ENCODE measurements around the gene METTL13. TPM values are rescaled to one million over a fixed set of nuclear protein-coding genes. Genes with fewer than 3 reads are reported as not detected.

METTL13 gene
- total RNA-seq, 4 donors from 2014 or later, result 14.0 to 20.8 (median 18.3) TPM

GRCh38 chr1:171816300-171816901 lies 34.9 kb downstream of the METTL13 start:
- H3K9me3 ChIP-seq, result no peaks in the 10 kb centered on the region
- H3K27me3 ChIP-seq, result no peaks in the 10 kb centered on the region
- H3K27ac ChIP-seq, result no peak overlapping the region
- intact Hi-C loops (cut with DNase I), result no loop called here
- 86 to 93% methylated on average over 3 of the region's 3 CpGs for WGBS, 2 donors
- no peak for DNase-seq
- no peak overlapping the region for H3K4me3 ChIP-seq
- H3K4me1 ChIP-seq, result peaks cover 0 to 12% (median 0%) of the 10 kb centered on the region in 3 donors
- H3K36me3 ChIP-seq, result no peaks in the 10 kb centered on the region
- no peak for TF ChIP-seq CTCF (IDR thresholded peaks at IDR 0.05)
- TF ChIP-seq POLR2A (IDR thresholded peaks at IDR 0.05), result no peak

DNA sequence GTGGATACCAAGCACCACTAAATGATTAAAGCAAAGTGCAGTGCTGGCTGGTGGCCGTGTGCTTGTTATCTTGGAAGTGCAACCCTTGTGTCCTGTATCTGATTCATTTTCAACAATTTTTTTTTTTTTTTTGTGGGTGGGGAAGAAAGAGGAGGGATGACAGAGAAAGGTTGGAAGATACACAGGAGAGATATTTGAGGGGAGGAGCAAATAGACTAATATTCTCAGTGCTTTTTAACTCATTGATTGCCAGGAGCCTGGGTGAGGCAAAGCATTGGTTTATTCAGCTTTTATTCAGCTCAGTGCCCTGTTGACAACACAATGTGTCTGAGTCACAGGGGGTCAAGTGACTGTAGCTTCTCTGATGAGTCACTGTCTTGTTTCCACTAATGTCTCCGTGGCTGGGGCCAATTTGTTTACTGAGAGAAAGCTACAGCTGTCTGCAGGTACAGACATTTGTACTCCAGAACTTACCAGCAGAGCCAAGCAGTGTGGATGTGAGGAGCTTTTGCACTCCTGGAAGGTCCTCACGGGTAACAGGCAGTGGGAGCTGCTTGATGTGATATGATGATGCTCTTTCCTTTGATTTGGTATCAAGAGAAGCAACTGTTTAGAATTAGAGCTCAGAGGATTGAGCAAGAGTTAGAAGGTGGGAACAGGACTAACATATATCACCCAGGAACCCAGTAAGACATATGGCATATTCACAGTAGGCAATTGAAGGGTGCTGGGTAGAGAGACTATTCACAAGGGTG lies 36.2 kb downstream of the METTL13 start:
- intact Hi-C loops (cut with DNase I), result no loop called here
- no peak for DNase-seq

GRCh38 chr1:171819946-171820345 lies 38.5 kb downstream of the METTL13 start:
- intact Hi-C loops (cut with DNase I), result no loop called here
- 48 to 57% methylated on average over 2 of the region's 2 CpGs for WGBS, 2 donors
- H3K4me1 ChIP-seq, result peaks cover 0 to 12% (median 0%) of the 10 kb centered on the region in 3 donors
- no peaks in the 10 kb centered on the region for H3K36me3 ChIP-seq
- DNase-seq, result no peak
- H3K27ac ChIP-seq, result no peak overlapping the region
- no peak for TF ChIP-seq POLR2A (IDR thresholded peaks at IDR 0.05)
- no peak for TF ChIP-seq CTCF (IDR thresholded peaks at IDR 0.05)
- no peaks in the 10 kb centered on the region for H3K9me3 ChIP-seq
- H3K27me3 ChIP-seq, result no peaks in the 10 kb centered on the region
- H3K4me3 ChIP-seq, result no peak overlapping the region

More for the DNA sequence above, 36.2 kb downstream of the METTL13 start:
- TF ChIP-seq POLR2A (IDR thresholded peaks at IDR 0.05) (no peak), CTCF (IDR thresholded peaks at IDR 0.05) (no peak)
- Histone ChIP-seq H3K27me3 (no peaks in the 10 kb centered on the region), H3K4me3 (no peak overlapping the region), H3K36me3 (no peaks in the 10 kb centered on the region), H3K9me3 (no peaks in the 10 kb centered on the region), H3K4me1 (peaks cover 0 to 12% (median 0%) of the 10 kb centered on the region in 3 donors), H3K27ac (no peak overlapping the region)
- 7 to 9% methylated on average over 3 of the region's 3 CpGs for WGBS, 2 donors

- Histone ChIP-seq H3K27ac (no peak overlapping the region), H3K36me3 (no peaks in the 10 kb centered on the region), H3K4me1 (no peaks in the 10 kb centered on the region), H3K4me3 (no peak overlapping the region), H3K27me3 (no peaks in the 10 kb centered on the region), H3K9me3 (peaks cover 0 to 12% (median 5%) of the 10 kb centered on the region in 3 donors)
- 40% methylated on average over 1 of the region's 1 CpG; no CpG with 5 or more reads in 1 of the 2 donors for WGBS, 2 donors
- intact Hi-C loops (cut with DNase I), result no loop called here
- no peak for TF ChIP-seq POLR2A (IDR thresholded peaks at IDR 0.05)
- no peak for TF ChIP-seq CTCF (IDR thresholded peaks at IDR 0.05)
- DNase-seq, result no peak
Measured at GRCh38 chr1:171826973-171827372, 45.5 kb downstream of the METTL13 start.

DNA sequence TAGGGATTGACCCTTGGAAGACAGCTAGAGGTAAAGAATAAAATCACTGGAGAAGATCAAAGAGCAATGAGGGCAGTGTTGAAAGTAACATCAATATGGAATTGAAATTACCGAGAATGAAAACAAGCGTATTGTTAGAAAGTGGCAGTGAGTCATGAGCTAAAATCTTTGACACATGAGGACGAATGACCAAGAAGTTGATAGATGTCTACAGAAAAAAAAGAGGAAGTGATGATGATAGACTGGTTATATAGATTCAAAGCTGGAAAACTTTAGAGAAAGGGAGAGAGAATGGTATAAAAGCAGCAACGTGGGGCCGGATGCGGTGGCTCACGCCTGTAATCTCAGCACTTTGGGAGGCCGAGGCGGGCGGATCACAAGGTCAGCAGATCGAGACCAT lies 47.3 kb downstream of the METTL13 start:
- no peaks in the 10 kb centered on the region for H3K4me1 ChIP-seq
- peaks cover 0 to 12% (median 5%) of the 10 kb centered on the region in 3 donors for H3K9me3 ChIP-seq
- no peaks in the 10 kb centered on the region for H3K27me3 ChIP-seq
- no peak for DNase-seq
- no peaks in the 10 kb centered on the region for H3K36me3 ChIP-seq
- intact Hi-C loops (cut with DNase I), result no loop called here
- WGBS, 2 donors, result 71 to 90% methylated on average over 11 of the region's 11 CpGs
- H3K27ac ChIP-seq, result no peak overlapping the region
- H3K4me3 ChIP-seq, result no peak overlapping the region
- TF ChIP-seq POLR2A (IDR thresholded peaks at IDR 0.05), result no peak
- TF ChIP-seq CTCF (IDR thresholded peaks at IDR 0.05), result no peak
